GM21423 (cell line): ENCODE data around the gene ABTB2.

Source experiments
- ATAC-seq: cut with Tn5 transposase; IDR thresholded peaks from one replicate; pipeline ENCODE4 v1.9.1; 2021; ENCODE audit warnings: mild to moderate bottlenecking, moderate library complexity; ENCODE audit not compliant: unreplicated experiment

Gene ABTB2

GRCh38 chr11:34178209-34178821 lies 179.5 kb downstream of the ABTB2 start:
- ATAC-seq: no peak

- ATAC-seq: no peak
Measured at GRCh38 chr11:34176751-34177209, 181.0 kb downstream of the ABTB2 start.

GRCh38 chr11:34175284-34176019 lies 182.4 kb downstream of the ABTB2 start:
- ATAC-seq: no peak

- ATAC-seq: peak; percentile 75
Measured at GRCh38 chr11:34174412-34175041, 183.3 kb downstream of the ABTB2 start.

- ATAC-seq: no peak
Measured at GRCh38 chr11:34173050-34173449, 184.8 kb downstream of the ABTB2 start.

GRCh38 chr11:34169686-34170085 lies 188.1 kb downstream of the ABTB2 start:
- no peak for ATAC-seq

- no peak for ATAC-seq
Measured at GRCh38 chr11:34168642-34169420, 189.0 kb downstream of the ABTB2 start.

- ATAC-seq: no peak
Measured at GRCh38 chr11:34167961-34168360, 189.8 kb downstream of the ABTB2 start.

- ATAC-seq: no peak
Measured at GRCh38 chr11:34166806-34167740, 190.7 kb downstream of the ABTB2 start.

- no peak for ATAC-seq
Measured at GRCh38 chr11:34165786-34166555, 191.8 kb downstream of the ABTB2 start.

GRCh38 chr11:34165121-34165520 lies 192.7 kb downstream of the ABTB2 start:
- no peak for ATAC-seq

GRCh38 chr11:34162856-34163255 lies 195.0 kb downstream of the ABTB2 start:
- ATAC-seq: no peak

GRCh38 chr11:34162493-34162820 lies 195.4 kb downstream of the ABTB2 start:
- ATAC-seq: no peak

GRCh38 chr11:34161812-34162492 lies 195.9 kb downstream of the ABTB2 start:
- ATAC-seq: peak; percentile 41

- no peak for ATAC-seq
Measured at GRCh38 chr11:34161361-34161760, 196.4 kb downstream of the ABTB2 start.

- ATAC-seq: no peak
Measured at GRCh38 chr11:34160791-34161190, 197.0 kb downstream of the ABTB2 start.

- ATAC-seq: no peak
Measured at GRCh38 chr11:34160049-34160721, 197.6 kb downstream of the ABTB2 start.

GRCh38 chr11:34158661-34159060 lies 199.1 kb downstream of the ABTB2 start:
- no peak for ATAC-seq
